ENCODE results near the gene NPLOC4. TPM values are rescaled to one million over a fixed set of nuclear protein-coding genes. Genes with fewer than 3 reads are reported as not detected.
A peak's percentile ranks its signal among the peaks of the same experiment; 100 is the strongest.

Gene NPLOC4
- total RNA-seq, 2 experiments from 2014 or later, result 67.0 to 68.6 TPM

- CTCF ChIA-PET, result interaction anchor here (1.0 to 1.3 kb wide), 2 partner anchors 29 to 30 kb away, joined by 3 read pairs; no protein-coding TSS in a partner anchor
- peaks cover 34% of the 10 kb centered on the region for H3K4me1 Mint-ChIP-seq (ENCODE audit: low read depth)
- H3K9me3 Mint-ChIP-seq, result no peaks in the 10 kb centered on the region
- H3K27ac Mint-ChIP-seq, result peak overlapping the region; percentile 92
- peak overlapping the region; percentile 81 for H3K4me3 Mint-ChIP-seq
- H3K36me3 Mint-ChIP-seq (ENCODE audit: low read depth), result peaks cover 39% of the 10 kb centered on the region
- no peaks in the 10 kb centered on the region for H3K27me3 Mint-ChIP-seq (ENCODE audit: low read depth)
- intact Hi-C loops (cut with micrococcal nuclease), result loop anchor here (2.0 to 10.0 kb wide), 5 partner anchors 154 to 511 kb away; partner anchors contain the start of genes ARHGDIA, CCDC137, CENPX and LRRC45
- DNase-seq, result peak; percentile 75
Measured at GRCh38 chr17:81513372-81513752, 123.5 kb downstream of the NPLOC4 start.

- CTCF ChIA-PET, result interaction anchor here (1.0 to 1.3 kb wide), 2 partner anchors 28 to 29 kb away, joined by 3 read pairs; no protein-coding TSS in a partner anchor
- intact Hi-C loops (cut with micrococcal nuclease), result loop anchor here (1.0 to 10.0 kb wide), 8 partner anchors 41 to 512 kb away; partner anchors contain the start of genes ARHGDIA, CCDC137, CENPX and LRRC45
- peak within 1 kb of the TSS; percentile 96 for H3K4me3 Mint-ChIP-seq
Measured at GRCh38 chr17:81512562-81513371, 124.1 kb downstream of the NPLOC4 start, which contains the start of gene ACTG1. TSS of gene ACTG1 (minus strand) at chr17:81512799. CDS start at chr17:81512354, 445 bp downstream.

GRCh38 chr17:81511804-81512561 lies 124.9 kb downstream of the NPLOC4 start:
- H3K9me3 Mint-ChIP-seq, result no peaks in the 10 kb centered on the region
- H3K4me3 Mint-ChIP-seq, result peak overlapping the region; percentile 96
- intact Hi-C loops (cut with micrococcal nuclease), result loop anchor here (1.0 to 10.0 kb wide), 9 partner anchors 23 to 513 kb away; partner anchors contain the start of genes ARHGDIA, CCDC137, CENPX and LRRC45
- peak; percentile 34 for DNase-seq
- H3K27me3 Mint-ChIP-seq (ENCODE audit: low read depth), result no peaks in the 10 kb centered on the region
- H3K36me3 Mint-ChIP-seq (ENCODE audit: low read depth), result peaks cover 39% of the 10 kb centered on the region
- CTCF ChIA-PET, result no interaction called here
- peaks cover 32% of the 10 kb centered on the region for H3K4me1 Mint-ChIP-seq (ENCODE audit: low read depth)
- peak overlapping the region; percentile 93 for H3K27ac Mint-ChIP-seq

More at GRCh38 chr17:81512562-81513371, 124.1 kb downstream of the NPLOC4 start, which contains the start of gene ACTG1:
- DNase-seq, result peak; percentile 90
- H3K9me3 Mint-ChIP-seq, result no peaks in the 10 kb centered on the region
- peak within 1 kb of the TSS; percentile 93 for H3K27ac Mint-ChIP-seq
- H3K4me1 Mint-ChIP-seq (ENCODE audit: low read depth), result peaks cover 32% of the 10 kb centered on the region
- peaks cover 39% of the 10 kb centered on the region for H3K36me3 Mint-ChIP-seq (ENCODE audit: low read depth)
- no peaks in the 10 kb centered on the region for H3K27me3 Mint-ChIP-seq (ENCODE audit: low read depth)

- H3K36me3 Mint-ChIP-seq (ENCODE audit: low read depth), result peaks cover 39% of the 10 kb centered on the region
- intact Hi-C loops (cut with micrococcal nuclease), result loop anchor here (2.0 to 10.0 kb wide), 5 partner anchors 23 to 513 kb away; partner anchors contain the start of genes ARHGDIA, CCDC137, CENPX and LRRC45
- no peak for DNase-seq
- H3K9me3 Mint-ChIP-seq, result no peaks in the 10 kb centered on the region
- peak overlapping the region; percentile 93 for H3K27ac Mint-ChIP-seq
- H3K4me1 Mint-ChIP-seq (ENCODE audit: low read depth), result peaks cover 28% of the 10 kb centered on the region
- CTCF ChIA-PET, result interaction anchor here (0.8 kb wide), 2 partner anchors 22 to 27 kb away, joined by 3 to 4 read pairs; no protein-coding TSS in a partner anchor
- H3K27me3 Mint-ChIP-seq (ENCODE audit: low read depth), result no peaks in the 10 kb centered on the region
- H3K4me3 Mint-ChIP-seq, result peak overlapping the region; percentile 96
Measured at GRCh38 chr17:81511554-81511803, 125.4 kb downstream of the NPLOC4 start.

- peak overlapping the region; percentile 93 for H3K27ac Mint-ChIP-seq
- CTCF ChIA-PET, result interaction anchor here (0.8 kb wide), 2 partner anchors 22 to 26 kb away, joined by 3 to 4 read pairs; no protein-coding TSS in a partner anchor
- intact Hi-C loops (cut with micrococcal nuclease), result loop anchor here (2.0 to 10.0 kb wide), 5 partner anchors 22 to 514 kb away; partner anchors contain the start of genes ARHGDIA, CCDC137, CENPX and LRRC45
- H3K4me3 Mint-ChIP-seq, result peak overlapping the region; percentile 96
- H3K9me3 Mint-ChIP-seq, result no peaks in the 10 kb centered on the region
- H3K4me1 Mint-ChIP-seq (ENCODE audit: low read depth), result peaks cover 23% of the 10 kb centered on the region
- H3K36me3 Mint-ChIP-seq (ENCODE audit: low read depth), result peaks cover 39% of the 10 kb centered on the region
- H3K27me3 Mint-ChIP-seq (ENCODE audit: low read depth), result no peaks in the 10 kb centered on the region
- DNase-seq, result peak; percentile 68
Measured at GRCh38 chr17:81510785-81511553, 125.9 kb downstream of the NPLOC4 start.

GRCh38 chr17:81509972-81510784 lies 126.7 kb downstream of the NPLOC4 start:
- intact Hi-C loops (cut with micrococcal nuclease), result loop anchor here (2.0 to 10.0 kb wide), 5 partner anchors 21 to 515 kb away; partner anchors contain the start of genes ARHGDIA, CCDC137, CENPX and LRRC45
- Mint-ChIP-seq H3K27me3 (ENCODE audit: low read depth) (no peaks in the 10 kb centered on the region), H3K9me3 (no peaks in the 10 kb centered on the region), H3K27ac (peak overlapping the region; percentile 93), H3K4me3 (peak overlapping the region; percentile 96), H3K4me1 (ENCODE audit: low read depth) (peaks cover 16% of the 10 kb centered on the region), H3K36me3 (ENCODE audit: low read depth) (peaks cover 39% of the 10 kb centered on the region)
- CTCF ChIA-PET, result no interaction called here
- DNase-seq, result peak; percentile 39

- Mint-ChIP-seq H3K27ac (peak overlapping the region; percentile 93), H3K9me3 (no peaks in the 10 kb centered on the region), H3K27me3 (ENCODE audit: low read depth) (no peaks in the 10 kb centered on the region), H3K4me1 (ENCODE audit: low read depth) (peaks cover 16% of the 10 kb centered on the region), H3K36me3 (ENCODE audit: low read depth) (peaks cover 39% of the 10 kb centered on the region), H3K4me3 (peak overlapping the region; percentile 96)
- DNase-seq, result peak; percentile 42
- intact Hi-C loops (cut with micrococcal nuclease), result no loop called here
- CTCF ChIA-PET, result interaction anchor here (0.7 to 1.3 kb wide), 2 partner anchors 25 to 57 kb away, joined by 3 to 6 read pairs; no protein-coding TSS in a partner anchor
Measured at GRCh38 chr17:81509207-81509971, 127.5 kb downstream of the NPLOC4 start.

GRCh38 chr17:81508639-81509206 lies 128.2 kb downstream of the NPLOC4 start:
- CTCF ChIA-PET, result interaction anchor here (0.7 to 1.3 kb wide), 2 partner anchors 24 to 57 kb away, joined by 3 to 6 read pairs; no protein-coding TSS in a partner anchor
- intact Hi-C loops (cut with micrococcal nuclease), result no loop called here
- H3K27ac Mint-ChIP-seq, result peak overlapping the region; percentile 93
- H3K9me3 Mint-ChIP-seq, result no peaks in the 10 kb centered on the region
- peak overlapping the region; percentile 96 for H3K4me3 Mint-ChIP-seq
- H3K27me3 Mint-ChIP-seq (ENCODE audit: low read depth), result no peaks in the 10 kb centered on the region
- no peak for DNase-seq
- H3K4me1 Mint-ChIP-seq (ENCODE audit: low read depth), result peaks cover 16% of the 10 kb centered on the region
- H3K36me3 Mint-ChIP-seq (ENCODE audit: low read depth), result peaks cover 39% of the 10 kb centered on the region

Measured in activated naive CD4-positive, alpha-beta T cell treated with anti-CD3 and anti-CD28 coated beads for 36 hours (primary cell).